ENCODE measurements around the gene SYTL2. TPM values are rescaled to one million over a fixed set of nuclear protein-coding genes. Genes with fewer than 3 reads are reported as not detected.
A peak's percentile ranks its signal among the peaks of the same experiment; 100 is the strongest.

The SYTL2 gene
- total RNA-seq, 1 experiment from 2014 or later, result 5.2 TPM

DNA sequence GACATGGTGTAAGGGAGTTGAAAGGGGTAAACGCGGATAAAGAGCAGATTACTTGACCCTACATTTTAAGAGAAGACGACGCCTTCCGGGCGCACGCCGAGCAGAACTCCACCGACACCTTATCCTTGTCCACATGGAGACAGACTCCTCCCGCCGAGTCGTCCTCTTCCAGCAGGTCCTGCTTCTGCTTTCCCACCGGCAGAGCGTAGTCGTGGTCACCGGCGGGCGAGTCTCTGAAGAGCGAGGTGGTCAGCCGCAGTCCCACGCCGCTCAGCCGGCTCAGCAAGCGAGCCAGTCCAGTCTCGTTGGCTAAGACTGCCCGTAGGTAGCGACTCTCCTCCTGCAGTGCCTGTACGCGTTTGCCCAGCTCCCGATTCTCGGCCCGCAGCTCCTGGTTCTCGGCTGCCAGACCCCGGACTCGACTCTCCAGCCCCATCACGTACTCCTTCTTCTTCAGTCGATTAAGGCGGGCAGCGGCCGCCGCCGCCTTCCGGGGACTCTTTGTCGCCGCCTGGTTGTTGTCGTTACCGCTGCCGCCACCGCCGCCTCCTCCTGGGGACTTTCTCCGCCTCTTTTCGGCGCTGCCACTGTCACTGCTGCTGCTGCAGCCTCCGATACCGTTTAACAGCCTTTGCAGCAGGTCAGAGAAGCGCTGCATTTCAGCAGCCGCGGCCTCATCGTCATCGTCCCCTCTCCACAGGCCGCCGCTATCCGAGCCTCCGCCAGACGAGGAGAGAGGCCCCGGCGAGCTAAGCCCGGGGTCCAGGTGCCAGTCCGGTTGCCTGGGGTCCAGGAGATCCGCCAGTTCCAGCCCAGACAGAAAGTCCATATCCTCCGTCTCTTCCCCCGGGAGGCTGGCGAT, 147.0 kb downstream of the SYTL2 start:
- Histone ChIP-seq H3K14ac (ENCODE audit: insufficient read depth, low read length) (peak overlapping the region; percentile 98), H2BK5ac (ENCODE audit: insufficient read length, low read length) (peak overlapping the region; percentile 90), H3K9ac (ENCODE audit: extremely low read depth, insufficient read length, low read length) (peak overlapping the region; percentile 98), H3K23me2 (ENCODE audit: insufficient read length, low read depth, low read length, poor library complexity, severe bottlenecking) (peaks cover 7% of the 10 kb centered on the region), H4K8ac (replicated peaks; ENCODE audit: insufficient read length, low read depth, low read length) (no peak overlapping the region), H3K4me1 (ENCODE audit: insufficient read depth, low read length) (no peaks in the 10 kb centered on the region), H2BK20ac (ENCODE audit: low read depth, low read length, poor library complexity, severe bottlenecking) (no peak overlapping the region), H2BK120ac (ENCODE audit: low read depth, low read length, poor library complexity, severe bottlenecking) (no peak overlapping the region), H3K56ac (ENCODE audit: insufficient read length, low read depth, low read length) (no peak overlapping the region), H2AK5ac (ENCODE audit: insufficient read length, low read length) (no peak overlapping the region), H3K4ac (ENCODE audit: low read depth, low read length) (peak overlapping the region; percentile 92; the same call in 1 of the 2 replicates), H3T11ph (ENCODE audit: low read length) (no peak overlapping the region), H3K23ac (ENCODE audit: insufficient read length, low read depth, low read length) (no peak overlapping the region), H3K27me3 (ENCODE audit: insufficient read depth, low read length) (no peaks in the 10 kb centered on the region; the same call in 1 of the 2 replicates), H2BK12ac (ENCODE audit: insufficient read length, low read depth, low read length) (no peak overlapping the region), H2AFZ (ENCODE audit: low read length) (no peak overlapping the region), H3K27ac (ENCODE audit: insufficient read length, low read depth, low read length) (peak overlapping the region; percentile 42), H4K91ac (ENCODE audit: insufficient read length, low read depth, low read length) (peak overlapping the region; percentile 98), H3K79me1 (ENCODE audit: insufficient read depth, low read depth, low read length, poor library complexity, severe bottlenecking) (no peaks in the 10 kb centered on the region), H3K79me2 (ENCODE audit: insufficient read depth, low read length) (peaks cover 26% of the 10 kb centered on the region), H3K4me2 (ENCODE audit: insufficient read depth, insufficient read length, low read length) (peak overlapping the region; percentile 100), H3K18ac (ENCODE audit: insufficient read length, low read depth, low read length) (peak overlapping the region; percentile 94), H3K9me3 (ENCODE audit: control insufficient read depth, low read depth, low read length) (no peaks in the 10 kb centered on the region), H4K20me1 (ENCODE audit: control insufficient read depth, insufficient read depth, insufficient read length) (no peaks in the 10 kb centered on the region), H4K5ac (ENCODE audit: insufficient read length, low read depth, low read length) (peak overlapping the region; percentile 70), H2BK15ac (ENCODE audit: low read depth, low read length) (no peak overlapping the region)
- no CpG with 5 or more reads among the region's 73 CpGs for WGBS (ENCODE audit: extremely low coverage, insufficient read length, low lambda C conversion rate)
- H3K9me3 Mint-ChIP-seq, result no peaks in the 10 kb centered on the region; a peak in 1 of 5 replicates
- H3K4me3 Mint-ChIP-seq, result peak overlapping the region; percentile 98 to 100
- TF ChIP-seq, protein P1, sequence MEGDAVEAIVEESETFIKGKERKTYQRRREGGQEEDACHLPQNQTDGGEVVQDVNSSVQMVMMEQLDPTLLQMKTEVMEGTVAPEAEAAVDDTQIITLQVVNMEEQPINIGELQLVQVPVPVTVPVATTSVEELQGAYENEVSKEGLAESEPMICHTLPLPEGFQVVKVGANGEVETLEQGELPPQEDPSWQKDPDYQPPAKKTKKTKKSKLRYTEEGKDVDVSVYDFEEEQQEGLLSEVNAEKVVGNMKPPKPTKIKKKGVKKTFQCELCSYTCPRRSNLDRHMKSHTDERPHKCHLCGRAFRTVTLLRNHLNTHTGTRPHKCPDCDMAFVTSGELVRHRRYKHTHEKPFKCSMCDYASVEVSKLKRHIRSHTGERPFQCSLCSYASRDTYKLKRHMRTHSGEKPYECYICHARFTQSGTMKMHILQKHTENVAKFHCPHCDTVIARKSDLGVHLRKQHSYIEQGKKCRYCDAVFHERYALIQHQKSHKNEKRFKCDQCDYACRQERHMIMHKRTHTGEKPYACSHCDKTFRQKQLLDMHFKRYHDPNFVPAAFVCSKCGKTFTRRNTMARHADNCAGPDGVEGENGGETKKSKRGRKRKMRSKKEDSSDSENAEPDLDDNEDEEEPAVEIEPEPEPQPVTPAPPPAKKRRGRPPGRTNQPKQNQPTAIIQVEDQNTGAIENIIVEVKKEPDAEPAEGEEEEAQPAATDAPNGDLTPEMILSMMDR (conservative IDR thresholded peaks at IDR 0.05), result peak; percentile 57
- peaks cover 32 to 42% of the 10 kb centered on the region in 2 experiments for H3K4me1 Mint-ChIP-seq
- peaks cover 37 to 52% (median 41%) of the 10 kb centered on the region in 3 experiments for H3K36me3 Mint-ChIP-seq (ENCODE audit: insufficient read depth in 1 of 3, low read depth in 3 of 3)
- H3K27ac Mint-ChIP-seq, result peak overlapping the region; percentile 97 to 99 (median 98)
- DNase-seq, result peak; percentile 64
- H3K27me3 Mint-ChIP-seq (ENCODE audit: low read depth), result no peaks in the 10 kb centered on the region; the same call in 1 of the 2 replicates
